Endothelial cell of umbilical vein (primary cell): ENCODE results near the gene ACAD8. TPM values are rescaled to one million over a fixed set of nuclear protein-coding genes. Genes with fewer than 3 reads are reported as not detected.

Experiments
- BruUV-seq: library from RNA; stranded (reverse); fragments of 400-500 nt; replicated peaks from 2 replicates; lab custom pipeline; 2021; lab: Mats Ljungman, UMichigan
- CTCF ChIA-PET: fragments of 300-600, 350-600 bp; sonication (Branson Sonifier 250); formaldehyde crosslinking; loops from one replicate; lab custom pipeline; 2021; ENCODE audit warnings: antibody characterized with exemption, inconsistent platforms; lab: Charles Lee
- POLR2A ChIA-PET: fragments of 300-600, 350-600 bp; sonication (Branson Sonifier 250); formaldehyde crosslinking; loops from one replicate; lab custom pipeline; 2021; ENCODE audit warnings: antibody characterized with exemption, inconsistent platforms; lab: Charles Lee
- DNase-seq: peaks from one replicate; pipeline ENCODE4 v3.0.0-alpha.2; 2011; ENCODE audit warnings: low read depth, low spot score
- FAIRE-seq: peaks from 2 replicates; lab custom pipeline; 2011; peaks lifted over from hg19 to GRCh38; lab: Jason Lieb, UNC
- H2AFZ ChIP-seq: 2 replicates; pipeline ENCODE4 v1.6.0; 2012; ENCODE audit warnings: low read depth, low read length, control low read depth, inconsistent platforms
- H3K27ac ChIP-seq: 2 replicates; pipeline ENCODE4 v1.5.1; 2011; ENCODE audit warnings: low read depth, mild to moderate bottlenecking, control low read depth, low read length, moderate library complexity; ENCODE audit not compliant: insufficient read depth
- H3K27me3 ChIP-seq, 2 experiments: 2 replicates each; pipeline versions ENCODE4 v1.6.0 to v1.6.1; 2011; ENCODE audit warnings: low read length in 2 of 2, mixed read lengths in 1 of 2; ENCODE audit not compliant: control insufficient read depth in 2 of 2, insufficient read depth in 2 of 2
- H3K36me3 ChIP-seq, 2 experiments: 2 replicates in 1 of 2; 3 replicates in 1 of 2; pipeline ENCODE4 v1.5.1; 2011; ENCODE audit warnings: low read length in 2 of 2, mild to moderate bottlenecking in 1 of 2, moderate library complexity in 1 of 2; ENCODE audit not compliant: control insufficient read depth in 2 of 2, insufficient read depth in 2 of 2; ENCODE audit errors: extremely low read depth in 1 of 2
- H3K4me1 ChIP-seq: 3 replicates; pipeline ENCODE4 v1.5.1; 2011; ENCODE audit warnings: mild to moderate bottlenecking, low read length; ENCODE audit not compliant: control insufficient read depth, insufficient read depth; ENCODE audit errors: extremely low read depth
- H3K4me2 ChIP-seq: 2 replicates; pipeline ENCODE4 v1.6.1; 2011; ENCODE audit warnings: low read length, control low read depth, mixed read lengths; ENCODE audit not compliant: insufficient read depth
- H3K4me3 ChIP-seq, 3 experiments: fragments of 200-600 bp in 1 of 3; sonication (generic), shearing (Covaris generic) in 1 of 3; replicated peaks in 1 of 3; 2 replicates each; pipeline ENCODE4 v1.5.1; 2011 to 2016; ENCODE audit warnings: control low read depth in 3 of 3, low read length in 3 of 3, mild to moderate bottlenecking in 2 of 3, inconsistent platforms in 1 of 3, low read depth in 1 of 3, moderate library complexity in 1 of 3; ENCODE audit not compliant: insufficient read depth in 1 of 3
- H3K79me2 ChIP-seq: 2 replicates; pipeline ENCODE4 v1.6.0; 2012; ENCODE audit warnings: low read length, inconsistent platforms; ENCODE audit not compliant: control insufficient read depth, insufficient read depth
- H3K9ac ChIP-seq: replicated peaks from 2 replicates; pipeline ENCODE3; 2011; ENCODE audit warnings: low read length, control low read depth; ENCODE audit not compliant: insufficient read depth; ENCODE audit errors: extremely low read depth
- H3K9me1 ChIP-seq: replicated peaks from 3 replicates; pipeline ENCODE4 v1.6.0; 2011; ENCODE audit warnings: mild to moderate bottlenecking, low read length; ENCODE audit not compliant: control insufficient read depth, insufficient read depth; ENCODE audit errors: extremely low read depth
- H3K9me3 ChIP-seq: replicated peaks from 2 replicates; pipeline ENCODE4 v1.5.1; 2012; ENCODE audit warnings: low read length, inconsistent platforms; ENCODE audit not compliant: control insufficient read depth, insufficient read depth
- H4K20me1 ChIP-seq: replicated peaks from 2 replicates; pipeline ENCODE3; 2011; ENCODE audit warnings: mild to moderate bottlenecking, low read length; ENCODE audit not compliant: control insufficient read depth, insufficient read depth; ENCODE audit errors: extremely low read depth
- CTCF ChIP-seq, 2 donors: IDR thresholded peaks; 1 replicate in 1 of 2; 2 replicates in 1 of 2; pipeline ENCODE4 v1.5.1; 2011; ENCODE audit warnings: low read length in 2 of 2, mild to moderate bottlenecking in 2 of 2, moderate library complexity in 2 of 2, control low read depth in 1 of 2, inconsistent platforms in 1 of 2, low read depth in 1 of 2; ENCODE audit not compliant: insufficient read depth in 1 of 2; ENCODE audit errors: extremely low read depth in 1 of 2
- EZH2 ChIP-seq: IDR thresholded peaks from 2 replicates; pipeline ENCODE4 v1.6.1; 2012; ENCODE audit warnings: borderline replicate concordance, low read depth, mild to moderate bottlenecking, moderate library complexity, low read length, inconsistent platforms; ENCODE audit not compliant: severe bottlenecking
- FOS ChIP-seq: IDR thresholded peaks from 2 replicates; pipeline ENCODE4 v1.6.1; 2011; ENCODE audit warnings: mild to moderate bottlenecking, low read length, moderate library complexity, borderline replicate concordance; ENCODE audit not compliant: insufficient read depth
- GATA2 ChIP-seq: IDR thresholded peaks from 2 replicates; pipeline ENCODE4 v1.7.0; 2011; ENCODE audit warnings: low read depth, mild to moderate bottlenecking, moderate library complexity, mixed read lengths, low read length; ENCODE audit not compliant: insufficient read length, insufficient read depth
- JUN ChIP-seq: IDR thresholded peaks from 2 replicates; pipeline ENCODE4 v1.6.1; 2011; ENCODE audit warnings: borderline replicate concordance, low read depth; ENCODE audit not compliant: insufficient read length, insufficient read depth
- MAX ChIP-seq: IDR thresholded peaks from 2 replicates; pipeline ENCODE4 v1.6.1; 2011; ENCODE audit not compliant: insufficient read depth, insufficient read length
- MYC ChIP-seq: IDR thresholded peaks from one replicate; pipeline ENCODE4 v1.6.1; 2011; ENCODE audit warnings: mild to moderate bottlenecking, low read depth, low read length
- POLR2A ChIP-seq: IDR thresholded peaks from 2 replicates; pipeline ENCODE4 v1.6.1; 2012; ENCODE audit warnings: low read depth, mild to moderate bottlenecking, control low read depth, low read length
- POLR2AphosphoS5 ChIP-seq: IDR thresholded peaks from 2 replicates; pipeline ENCODE4 v1.6.1; 2012; ENCODE audit warnings: low read depth, mild to moderate bottlenecking, control low read depth, low read length, moderate library complexity; ENCODE audit not compliant: insufficient read depth
- dilution Hi-C: fragments of 300-500 bp; cut with MboI; formaldehyde crosslinking; loops from one replicate; pipeline ENCODE4 v1.15.0; 2019; ENCODE audit warnings: low sequenced_read_pairs; ENCODE audit not compliant: extremely low pct_ligation_motif_present
- intact Hi-C: fragments of 100-400 bp; cut with micrococcal nuclease; formaldehyde crosslinking; loops from one replicate; pipeline ENCODE4 v1.10.0; 2022
- polyA plus RNA-seq, 4 experiments: library from polyadenylated mRNA; depleted of rRNA in 3 of 4; stranded (reverse) in 3 of 4; unstranded in 1 of 4; fragments of >200 nt; gene quantifications; 2 replicates each; pipeline versions ENCODE4 v1.2.1 to v1.2.3, GENCODE V29; 2011 to 2012; ENCODE audit warnings: missing spikeins in 1 of 4
- total RNA-seq: library from RNA; stranded (reverse); gene quantifications from 2 replicates; pipeline ENCODE4 v1.2.3, GENCODE V29; 2021

The ACAD8 gene
- total and polyA plus RNA-seq, 2 donors (not counting 3 experiments of a cell fraction or from before 2014, with no cell fraction given), result 22.9 to 29.0 TPM

- no peak for FAIRE-seq
- dilution Hi-C loops (no loop called here), intact Hi-C loops (no loop called here)
- Histone ChIP-seq H4K20me1 (no peaks in the 10 kb centered on the region), H3K4me1 (no peaks in the 10 kb centered on the region), H3K9me1 (no peaks in the 10 kb centered on the region), H3K4me3 (no peak overlapping the region), H3K9me3 (no peaks in the 10 kb centered on the region), H2AFZ (no peak overlapping the region), H3K36me3 (peaks cover 6 to 39% of the 10 kb centered on the region in 2 experiments), H3K4me2 (no peak overlapping the region), H3K79me2 (no peaks in the 10 kb centered on the region), H3K27me3 (no peaks in the 10 kb centered on the region), H3K9ac (no peak overlapping the region), H3K27ac (no peak overlapping the region)
- TF ChIP-seq POLR2A (no peak), GATA2 (no peak), FOS (no peak), CTCF (IDR thresholded peaks at IDR 0.05; ENCODE audit: extremely low read depth in 1 of 2, insufficient read depth in 1 of 2, low read depth in 1 of 2, low read length in 2 of 2) (no peak), MAX (no peak), MYC (no peak), EZH2 (no peak), JUN (no peak), POLR2AphosphoS5 (no peak)
- ChIA-PET POLR2A (no interaction called here), CTCF (interaction anchor here (1.2 kb wide), 1 partner anchor 18 kb away, joined by 3 read pairs; the partner anchor contains the start of gene VPS26B)
- no peak for DNase-seq
- no TSS peak for BruUV-seq
These were observed 11.0 kb upstream of the ACAD8 start for GRCh38 chr11:134242376-134242775.
